GM12891 (cell line): Measurements from ENCODE around the gene TM4SF1. TPM values are rescaled to one million over a fixed set of nuclear protein-coding genes. Genes with fewer than 3 reads are reported as not detected.

Source experiments
- DNase-seq: peaks from one replicate; pipeline ENCODE4 v3.0.0; 2011; ENCODE audit warnings: low spot score; ENCODE audit not compliant: insufficient read length
- FAIRE-seq: peaks from 2 replicates; lab custom pipeline; 2011; peaks lifted over from hg19 to GRCh38; lab: Jason Lieb, UNC
- PAX5 ChIP-seq: IDR thresholded peaks from 2 replicates; pipeline ENCODE4 v1.6.1; 2011; ENCODE audit warnings: low read length, moderate library complexity, mild to moderate bottlenecking; ENCODE audit not compliant: insufficient read depth, severe bottlenecking
- POLR2A ChIP-seq: IDR thresholded peaks from 2 replicates; pipeline ENCODE4 v1.6.1; 2011; ENCODE audit warnings: low read depth, low read length, control low read depth
- POLR2AphosphoS5 ChIP-seq: IDR thresholded peaks from 2 replicates; pipeline ENCODE4 v1.6.1; 2011; ENCODE audit warnings: low read depth, low read length, control low read depth
- POU2F2 ChIP-seq: IDR thresholded peaks from 2 replicates; pipeline ENCODE4 v1.6.1; 2011; ENCODE audit warnings: low read depth, mild to moderate bottlenecking, control low read depth, low read length, moderate library complexity
- SPI1 ChIP-seq: IDR thresholded peaks from 2 replicates; pipeline ENCODE4 v1.6.1; 2011; ENCODE audit warnings: low read depth, low read length, control low read depth
- TAF1 ChIP-seq: IDR thresholded peaks from 2 replicates; pipeline ENCODE4 v1.6.1; 2011; ENCODE audit warnings: low read depth, low read length, control low read depth
- polyA plus RNA-seq: library from polyadenylated mRNA; unstranded; fragments of >200 nt; gene quantifications from one replicate; pipeline ENCODE4 v1.2.1, GENCODE V29; 2012; ENCODE audit warnings: low read depth, missing spikeins, inconsistent platforms; ENCODE audit not compliant: missing spikeins

TM4SF1 gene
- not detected for polyA plus RNA-seq

GRCh38 chr3:149377408-149378364, at the start of gene TM4SF1:
TSS of gene TM4SF1 (minus strand) at chr3:149377649. CDS start at chr3:149377547, 102 bp downstream.
- TF ChIP-seq POLR2AphosphoS5 (no peak), TAF1 (no peak), SPI1 (no peak), POLR2A (no peak), POU2F2 (no peak), PAX5 (no peak)
- DNase-seq (no peak), FAIRE-seq (no peak)

- FAIRE-seq (no peak), DNase-seq (no peak)
- no peak for TF ChIP-seq POU2F2
- no peak for TF ChIP-seq POLR2AphosphoS5
- no peak for TF ChIP-seq SPI1
- TF ChIP-seq POLR2A, result no peak
- TF ChIP-seq PAX5, result no peak
- no peak for TF ChIP-seq TAF1
Measured at GRCh38 chr3:149426325-149426724, 48.9 kb upstream of the TM4SF1 start.

GRCh38 chr3:149424918-149425317, 47.5 kb upstream of the TM4SF1 start:
- DNase-seq, result no peak
- no peak for FAIRE-seq
- TF ChIP-seq POLR2AphosphoS5, result no peak
- no peak for TF ChIP-seq PAX5

- no peak for DNase-seq
- FAIRE-seq, result no peak
- no peak for TF ChIP-seq TAF1
- TF ChIP-seq POLR2A, result no peak
- TF ChIP-seq POU2F2, result no peak
- TF ChIP-seq PAX5, result no peak
- no peak for TF ChIP-seq POLR2AphosphoS5
- no peak for TF ChIP-seq SPI1
Measured at GRCh38 chr3:149421764-149422163, 44.3 kb upstream of the TM4SF1 start.

GRCh38 chr3:149419816-149420215, 42.4 kb upstream of the TM4SF1 start:
- no peak for FAIRE-seq
- no peak for TF ChIP-seq POLR2A
- no peak for TF ChIP-seq TAF1
- no peak for TF ChIP-seq POLR2AphosphoS5
- no peak for TF ChIP-seq POU2F2
- TF ChIP-seq PAX5, result no peak
- TF ChIP-seq SPI1, result no peak
- DNase-seq, result no peak

- no peak for FAIRE-seq
Measured at GRCh38 chr3:149417727-149418126, 40.3 kb upstream of the TM4SF1 start.

GRCh38 chr3:149417174-149417573, 39.7 kb upstream of the TM4SF1 start:
- no peak for FAIRE-seq
- DNase-seq, result no peak
- TF ChIP-seq SPI1 (no peak), POLR2A (no peak), PAX5 (no peak), POU2F2 (no peak), POLR2AphosphoS5 (no peak), TAF1 (no peak)

More at GRCh38 chr3:149417727-149418126, 40.3 kb upstream of the TM4SF1 start:
- no peak for DNase-seq
- no peak for TF ChIP-seq PAX5
- no peak for TF ChIP-seq POU2F2
- TF ChIP-seq POLR2AphosphoS5, result no peak
- TF ChIP-seq SPI1, result no peak
- no peak for TF ChIP-seq TAF1
- no peak for TF ChIP-seq POLR2A

GRCh38 chr3:149415484-149415883, 38.0 kb upstream of the TM4SF1 start:
- DNase-seq, result no peak
- no peak for TF ChIP-seq POLR2AphosphoS5
- TF ChIP-seq PAX5, result no peak
- no peak for TF ChIP-seq TAF1
- no peak for TF ChIP-seq POU2F2
- no peak for TF ChIP-seq POLR2A
- no peak for TF ChIP-seq SPI1
- no peak for FAIRE-seq

- no peak for TF ChIP-seq PAX5
- TF ChIP-seq POU2F2, result no peak
- no peak for TF ChIP-seq SPI1
- TF ChIP-seq TAF1, result no peak
- no peak for TF ChIP-seq POLR2A
- no peak for TF ChIP-seq POLR2AphosphoS5
- no peak for FAIRE-seq
- DNase-seq, result no peak
Measured at GRCh38 chr3:149414557-149415231, 37.2 kb upstream of the TM4SF1 start.

- no peak for FAIRE-seq
- no peak for TF ChIP-seq SPI1
- no peak for TF ChIP-seq PAX5
- TF ChIP-seq POU2F2, result no peak
- DNase-seq, result no peak
Measured at GRCh38 chr3:149411583-149411982, 34.1 kb upstream of the TM4SF1 start.
